Gastroesophageal sphincter (tissue), 3 donors: ENCODE data around the gene DDX46.

Source experiments
- EP300 ChIP-seq: sonication (generic); formaldehyde crosslinking; IDR thresholded peaks from one replicate; pipeline ENCODE4 v1.6.1; 2017; ENCODE audit warnings: antibody characterized with exemption, mild to moderate bottlenecking
- POLR2A ChIP-seq, 2 donors: fragments of 450-650 bp; IDR thresholded peaks; one replicate each; pipeline ENCODE4 v1.6.1; 2017; ENCODE audit warnings: antibody characterized with exemption in 2 of 2, mild to moderate bottlenecking in 2 of 2, moderate library complexity in 1 of 2
- TF ChIP-seq, protein P1 (sequence below), 4 experiments: fragments of 200-600 bp in 2 of 4; fragments of 450-650 bp in 2 of 4; sonication (generic) in 1 of 4; IDR thresholded peaks; one replicate each; pipeline ENCODE4 v1.5.1; 2017 to 2019; ENCODE audit warnings: antibody characterized with exemption in 4 of 4, mild to moderate bottlenecking in 2 of 4, moderate library complexity in 2 of 4

DNA sequence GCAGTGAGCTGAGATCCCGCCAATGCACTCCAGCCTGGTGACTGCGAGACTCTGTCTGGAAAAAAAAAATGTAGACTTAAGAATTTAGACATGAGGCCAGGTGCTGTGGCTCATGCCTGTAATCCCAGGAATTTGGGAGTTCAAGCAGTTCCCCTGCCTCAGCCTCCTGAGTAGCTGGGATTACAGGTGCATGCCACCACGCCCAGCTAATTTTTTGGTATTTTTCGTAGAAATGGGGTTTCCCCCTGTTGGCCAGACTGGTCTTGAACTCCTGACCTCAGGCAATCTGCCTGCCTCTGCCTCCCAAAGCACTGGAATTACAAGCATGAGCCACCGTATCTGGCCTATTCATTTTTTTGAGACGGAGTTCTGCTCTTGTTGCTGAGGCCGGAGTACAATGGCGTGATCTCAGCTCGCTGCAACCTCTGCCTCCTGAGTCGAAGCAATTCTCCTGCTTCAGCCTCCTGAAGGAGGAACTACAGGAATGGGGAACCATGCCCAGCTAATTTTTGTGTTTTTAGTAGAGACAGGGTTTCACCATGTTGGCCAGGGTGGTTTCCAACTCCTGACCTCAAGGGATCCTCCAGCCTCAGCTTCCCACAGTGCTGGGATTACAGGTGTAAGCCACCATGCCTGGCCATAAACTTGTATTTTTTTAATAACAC is 14.0 kb downstream of the DDX46 start:
- TF ChIP-seq, protein P1, sequence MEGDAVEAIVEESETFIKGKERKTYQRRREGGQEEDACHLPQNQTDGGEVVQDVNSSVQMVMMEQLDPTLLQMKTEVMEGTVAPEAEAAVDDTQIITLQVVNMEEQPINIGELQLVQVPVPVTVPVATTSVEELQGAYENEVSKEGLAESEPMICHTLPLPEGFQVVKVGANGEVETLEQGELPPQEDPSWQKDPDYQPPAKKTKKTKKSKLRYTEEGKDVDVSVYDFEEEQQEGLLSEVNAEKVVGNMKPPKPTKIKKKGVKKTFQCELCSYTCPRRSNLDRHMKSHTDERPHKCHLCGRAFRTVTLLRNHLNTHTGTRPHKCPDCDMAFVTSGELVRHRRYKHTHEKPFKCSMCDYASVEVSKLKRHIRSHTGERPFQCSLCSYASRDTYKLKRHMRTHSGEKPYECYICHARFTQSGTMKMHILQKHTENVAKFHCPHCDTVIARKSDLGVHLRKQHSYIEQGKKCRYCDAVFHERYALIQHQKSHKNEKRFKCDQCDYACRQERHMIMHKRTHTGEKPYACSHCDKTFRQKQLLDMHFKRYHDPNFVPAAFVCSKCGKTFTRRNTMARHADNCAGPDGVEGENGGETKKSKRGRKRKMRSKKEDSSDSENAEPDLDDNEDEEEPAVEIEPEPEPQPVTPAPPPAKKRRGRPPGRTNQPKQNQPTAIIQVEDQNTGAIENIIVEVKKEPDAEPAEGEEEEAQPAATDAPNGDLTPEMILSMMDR (IDR thresholded peaks at IDR 0.05): no peak
- TF ChIP-seq POLR2A (IDR thresholded peaks at IDR 0.05) (no peak), EP300 (no peak)
